Measurements from ENCODE around the gene SLC6A13. TPM values are rescaled to one million over a fixed set of nuclear protein-coding genes. Genes with fewer than 3 reads are reported as not detected.

SLC6A13 gene
- total RNA-seq, 1 experiment from 2014 or later, result 0.37 TPM

DNA sequence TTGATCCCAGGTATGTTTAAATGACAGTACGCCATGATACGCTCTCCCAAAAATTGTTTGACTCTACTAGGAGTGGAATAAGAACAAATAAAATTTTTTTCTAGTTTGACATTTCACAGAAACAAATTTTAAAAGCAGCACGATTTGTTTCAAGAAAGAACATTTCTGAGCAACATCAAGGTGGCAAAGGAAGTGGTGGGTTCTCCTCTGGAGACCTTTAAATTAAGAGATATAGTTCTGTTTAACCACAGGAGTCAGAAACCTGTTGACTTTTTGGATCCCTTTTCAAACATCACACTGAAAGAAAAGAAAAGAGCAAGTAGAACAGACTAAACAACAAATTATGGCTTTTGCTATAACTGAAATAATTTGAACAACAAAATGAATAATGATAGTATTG lies 2.5 kb upstream of the SLC6A13 start (continued):
- no peak for TF ChIP-seq ZNF425 (CRISPR knock-in tag; conservative IDR thresholded peaks at IDR 0.05)

- ATAC-seq, result no peak
- no peaks in the 10 kb centered on the region for H3K9me3 Mint-ChIP-seq
- no peaks in the 10 kb centered on the region for H3K27me3 Mint-ChIP-seq (ENCODE audit: low read depth)
- ChIA-PET POLR2A (no interaction called here), CTCF (interaction anchor here (1.7 kb wide), 1 partner anchor 44 kb away, joined by 10 read pairs; no protein-coding TSS in a partner anchor)
- TF ChIP-seq ZNF532 (CRISPR knock-in tag; IDR thresholded peaks at IDR 0.05; ENCODE audit: borderline replicate concordance) (no peak), JAZF1 (CRISPR knock-in tag; IDR thresholded peaks at IDR 0.05) (no peak), FOXP1 (CRISPR knock-in tag; IDR thresholded peaks at IDR 0.05; ENCODE audit: borderline replicate concordance) (no peak), ZNF671 (CRISPR knock-in tag; IDR thresholded peaks at IDR 0.05) (no peak), OVOL2 (CRISPR knock-in tag; IDR thresholded peaks at IDR 0.05; ENCODE audit: borderline replicate concordance) (no peak), FOXJ3 (CRISPR knock-in tag; IDR thresholded peaks at IDR 0.05; ENCODE audit: borderline replicate concordance) (no peak), ARID4B (CRISPR knock-in tag; IDR thresholded peaks at IDR 0.05; ENCODE audit: borderline replicate concordance) (no peak), PRRX2 (CRISPR knock-in tag; IDR thresholded peaks at IDR 0.05) (no peak), AR (CRISPR knock-in tag; IDR thresholded peaks at IDR 0.05) (no peak), ERG (CRISPR knock-in tag; IDR thresholded peaks at IDR 0.05) (no peak), KAT7 (CRISPR knock-in tag; IDR thresholded peaks at IDR 0.05; ENCODE audit: borderline replicate concordance) (no peak), GRHL2 (CRISPR knock-in tag; IDR thresholded peaks at IDR 0.05; ENCODE audit: insufficient replicate concordance, severe bottlenecking) (no peak), TCF7 (CRISPR knock-in tag; IDR thresholded peaks at IDR 0.05; ENCODE audit: low read depth) (no peak), HMGA2 (CRISPR knock-in tag; IDR thresholded peaks at IDR 0.05) (no peak)
- TF ChIP-seq, protein P1, sequence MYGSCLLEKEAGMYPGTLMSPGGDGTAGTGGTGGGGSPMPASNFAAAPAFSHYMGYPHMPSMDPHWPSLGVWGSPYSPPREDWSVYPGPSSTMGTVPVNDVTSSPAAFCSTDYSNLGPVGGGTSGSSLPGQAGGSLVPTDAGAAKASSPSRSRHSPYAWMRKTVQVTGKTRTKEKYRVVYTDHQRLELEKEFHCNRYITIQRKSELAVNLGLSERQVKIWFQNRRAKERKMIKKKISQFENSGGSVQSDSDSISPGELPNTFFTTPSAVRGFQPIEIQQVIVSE (CRISPR knock-in tag; IDR thresholded peaks at IDR 0.05; ENCODE audit: borderline replicate concordance), result no peak
- TF ChIP-seq, protein P2, sequence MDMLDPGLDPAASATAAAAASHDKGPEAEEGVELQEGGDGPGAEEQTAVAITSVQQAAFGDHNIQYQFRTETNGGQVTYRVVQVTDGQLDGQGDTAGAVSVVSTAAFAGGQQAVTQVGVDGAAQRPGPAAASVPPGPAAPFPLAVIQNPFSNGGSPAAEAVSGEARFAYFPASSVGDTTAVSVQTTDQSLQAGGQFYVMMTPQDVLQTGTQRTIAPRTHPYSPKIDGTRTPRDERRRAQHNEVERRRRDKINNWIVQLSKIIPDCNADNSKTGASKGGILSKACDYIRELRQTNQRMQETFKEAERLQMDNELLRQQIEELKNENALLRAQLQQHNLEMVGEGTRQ (CRISPR knock-in tag; IDR thresholded peaks at IDR 0.05), result no peak
- TF ChIP-seq, protein P3, sequence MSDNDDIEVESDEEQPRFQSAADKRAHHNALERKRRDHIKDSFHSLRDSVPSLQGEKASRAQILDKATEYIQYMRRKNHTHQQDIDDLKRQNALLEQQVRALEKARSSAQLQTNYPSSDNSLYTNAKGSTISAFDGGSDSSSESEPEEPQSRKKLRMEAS (CRISPR knock-in tag; IDR thresholded peaks at IDR 0.05), result no peak
- no peaks in the 10 kb centered on the region for H3K36me3 Mint-ChIP-seq
- no peak for DNase-seq (ENCODE audit: low spot score)
- peaks cover 7% of the 10 kb centered on the region; the same call in 1 of the 2 replicates for H3K4me1 Mint-ChIP-seq
- no peak overlapping the region for H3K4me3 Mint-ChIP-seq
- no peak overlapping the region for H3K27ac Mint-ChIP-seq
These were observed 1.6 kb upstream of the SLC6A13 start for GRCh38 chr12:264269-264668.

All from WTC11 (cell line).